Natural killer cell (primary cell): Measurements from ENCODE around the gene PLEKHA7. TPM values are rescaled to one million over a fixed set of nuclear protein-coding genes. Genes with fewer than 3 reads are reported as not detected.

Experiments used
- ATAC-seq, 3 donors: fragments of 150-1000 bp in 2 of 3; fragments of 200-7000 bp in 1 of 3; cut with Tn5 transposase; 1 replicate in 1 of 3; 2 replicates in 2 of 3; pipeline ENCODE4 v1.10.0; 2021; ENCODE audit warnings: mild to moderate bottlenecking in 2 of 3, moderate library complexity in 2 of 3
- DNase-seq, 2 donors: peaks; one replicate each; pipeline versions ENCODE4 v3.0.0 to v3.0.0-alpha.2; 2013 to 2021; ENCODE audit warnings: mixed read lengths in 1 of 2
- H3K27ac ChIP-seq: one replicate; pipeline ENCODE4 v1.5.1; 2013; ENCODE audit warnings: mild to moderate bottlenecking, low read length
- H3K27me3 ChIP-seq: one replicate; pipeline ENCODE4 v1.6.1; 2013; ENCODE audit warnings: low read length; ENCODE audit not compliant: control insufficient read depth, insufficient read depth
- H3K36me3 ChIP-seq: one replicate; pipeline ENCODE4 v1.6.1; 2013; ENCODE audit warnings: low read length; ENCODE audit not compliant: control insufficient read depth, insufficient read depth
- H3K4me1 ChIP-seq: one replicate; pipeline ENCODE4 v1.6.1; 2013; ENCODE audit warnings: low read length; ENCODE audit not compliant: control insufficient read depth, insufficient read depth
- H3K4me3 ChIP-seq: one replicate; pipeline ENCODE4 v1.5.1; 2013; ENCODE audit warnings: low read length
- H3K9me3 ChIP-seq: one replicate; pipeline ENCODE4 v1.6.1; 2013; ENCODE audit warnings: low read length; ENCODE audit not compliant: control insufficient read depth, insufficient read depth
- H3K27ac Mint-ChIP-seq, 2 donors: one replicate each; pipeline ENCODE4 v1.8.0; 2022; ENCODE audit warnings: mild to moderate bottlenecking in 2 of 2, mixed read lengths in 2 of 2, moderate library complexity in 1 of 2
- H3K27me3 Mint-ChIP-seq, 2 donors: one replicate each; pipeline ENCODE4 v1.8.0; 2022; ENCODE audit warnings: low read depth in 2 of 2, mixed read lengths in 2 of 2
- H3K36me3 Mint-ChIP-seq: one replicate; pipeline ENCODE4 v1.8.0; 2022; ENCODE audit warnings: mixed read lengths
- H3K4me1 Mint-ChIP-seq, 2 donors: one replicate each; pipeline ENCODE4 v1.8.0; 2022; ENCODE audit warnings: mixed read lengths in 2 of 2
- H3K4me3 Mint-ChIP-seq: one replicate; pipeline ENCODE4 v1.8.0; 2022; ENCODE audit warnings: mild to moderate bottlenecking, moderate library complexity, mixed read lengths
- H3K9me3 Mint-ChIP-seq, 2 donors: one replicate each; pipeline ENCODE4 v1.8.0; 2022; ENCODE audit warnings: mixed read lengths in 2 of 2
- CTCF ChIP-seq: fragments of 200-600 bp; IDR thresholded peaks from one replicate; pipeline ENCODE4 v1.8.0; 2022; ENCODE audit warnings: antibody characterized with exemption
- WGBS: methylation state at CpG from one replicate; pipeline ENCODE4 v1.1.7; 2013; ENCODE audit warnings: missing lambda C conversion rate; ENCODE audit not compliant: insufficient coverage; 5-methylcytosine and 5-hydroxymethylcytosine counted together
- intact Hi-C: fragments of 100-400 bp; cut with micrococcal nuclease; formaldehyde crosslinking; loops from one replicate; pipeline ENCODE4 v1.14.2; 2022
- total RNA-seq, 4 donors: library from RNA; stranded (reverse); fragments of 120-200 nt in 1 of 4; gene quantifications; one replicate each; pipeline versions ENCODE4 v1.2.3 to v1.2.4, GENCODE V29; 2013 to 2022

Gene PLEKHA7
- total RNA-seq, 3 donors from 2014 or later (not counting 1 experiment from before 2014, with no cell fraction given) = 1.00 to 2.5 (median 1.3) TPM

GRCh38 chr11:16981651-16982194, 32.5 kb downstream of the PLEKHA7 start:
- 97% methylated on average over 9 of the region's 9 CpGs for WGBS
- intact Hi-C loops = no loop called here
- Mint-ChIP-seq H3K36me3 (no peaks in the 10 kb centered on the region), H3K4me3 (no peak overlapping the region), H3K27ac (no peak overlapping the region), H3K9me3 (no peaks in the 10 kb centered on the region), H3K4me1 (peaks cover 12 to 17% of the 10 kb centered on the region in 2 donors), H3K27me3 (no peaks in the 10 kb centered on the region)
- no peaks in the 10 kb centered on the region for H3K36me3 ChIP-seq
- TF ChIP-seq CTCF = no peak
- no peak overlapping the region for H3K4me3 ChIP-seq
- no peak for DNase-seq
- ATAC-seq = no peak
- no peaks in the 10 kb centered on the region for H3K27me3 ChIP-seq
- H3K27ac ChIP-seq = no peak overlapping the region
- no peaks in the 10 kb centered on the region for H3K9me3 ChIP-seq
- H3K4me1 ChIP-seq = peaks cover 14% of the 10 kb centered on the region

DNA sequence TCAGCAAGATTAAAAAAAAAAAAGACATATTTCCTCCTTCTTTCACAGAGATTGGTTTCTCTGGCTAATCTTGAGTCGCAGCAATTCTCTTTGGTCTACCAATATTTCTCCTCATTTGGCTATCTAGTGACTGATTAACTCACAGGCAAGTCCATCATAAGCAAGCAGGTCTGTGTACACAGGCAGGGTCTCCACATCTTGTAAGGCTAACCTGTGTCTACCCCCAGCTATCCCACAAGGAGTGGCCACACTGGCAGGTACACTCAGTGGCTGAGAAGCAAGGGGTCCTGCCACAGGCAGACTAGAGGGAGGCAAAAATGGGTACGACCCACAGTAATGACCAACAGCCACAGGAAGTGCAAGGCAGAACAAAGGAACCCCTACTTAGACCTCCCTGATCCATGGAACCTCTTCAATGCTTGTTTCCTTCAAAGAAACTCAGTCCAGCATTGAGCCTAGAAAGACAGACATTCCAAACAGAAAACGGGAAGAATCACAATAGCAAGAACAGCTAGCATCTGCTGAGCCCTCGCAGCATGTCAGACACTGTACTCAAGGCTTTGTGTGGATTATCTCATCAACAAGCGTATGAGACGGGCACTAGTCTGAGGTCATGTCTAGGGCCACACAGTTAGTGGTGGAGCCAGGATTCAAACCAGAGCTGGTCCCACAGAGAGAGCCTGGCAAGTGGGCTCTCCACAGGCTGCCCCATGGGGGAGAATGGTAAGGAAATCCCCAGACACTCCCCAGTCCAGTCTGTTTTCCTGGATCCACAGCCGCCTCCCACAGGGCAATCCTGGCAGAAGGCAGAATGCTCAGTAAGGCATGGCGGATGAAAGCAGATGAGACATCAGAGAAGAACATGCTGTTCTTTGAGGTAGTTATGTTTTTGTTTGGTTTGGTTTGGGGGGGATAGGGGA, 34.3 kb downstream of the PLEKHA7 start:
- intact Hi-C loops = no loop called here
- no peak overlapping the region for H3K27ac Mint-ChIP-seq
- no peaks in the 10 kb centered on the region for H3K27me3 Mint-ChIP-seq
- DNase-seq = no peak
- WGBS = 94% methylated on average over 8 of the region's 8 CpGs
- H3K36me3 Mint-ChIP-seq = no peaks in the 10 kb centered on the region
- Histone ChIP-seq H3K9me3 (no peaks in the 10 kb centered on the region), H3K4me3 (no peak overlapping the region), H3K27ac (no peak overlapping the region), H3K4me1 (no peaks in the 10 kb centered on the region), H3K36me3 (no peaks in the 10 kb centered on the region), H3K27me3 (no peaks in the 10 kb centered on the region)
- no peak for TF ChIP-seq CTCF
- H3K4me1 Mint-ChIP-seq = no peaks in the 10 kb centered on the region
- ATAC-seq = no peak
- H3K4me3 Mint-ChIP-seq = no peak overlapping the region
- H3K9me3 Mint-ChIP-seq = no peaks in the 10 kb centered on the region

DNA sequence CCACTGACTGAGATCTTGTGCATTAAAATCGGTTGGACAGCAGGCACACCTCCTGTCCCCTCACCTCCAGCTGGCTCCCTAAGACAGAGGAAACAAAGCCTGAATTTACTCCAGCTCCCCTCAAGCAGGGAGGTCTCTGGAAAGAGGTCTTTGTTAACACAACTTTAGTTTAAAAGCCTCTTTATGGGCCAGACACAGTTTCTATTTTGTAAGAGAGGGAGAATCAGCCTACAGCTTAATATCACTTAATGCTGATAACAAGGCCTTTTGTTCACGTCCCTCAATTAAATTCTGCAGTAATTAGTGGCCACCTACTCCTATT, 36.3 kb downstream of the PLEKHA7 start:
- no peaks in the 10 kb centered on the region for H3K36me3 Mint-ChIP-seq
- no peak overlapping the region for H3K27ac ChIP-seq
- H3K4me1 Mint-ChIP-seq = no peaks in the 10 kb centered on the region
- DNase-seq (no peak), ATAC-seq (no peak)
- no peak for TF ChIP-seq CTCF
- no peaks in the 10 kb centered on the region for H3K9me3 ChIP-seq
- H3K36me3 ChIP-seq = no peaks in the 10 kb centered on the region
- no peaks in the 10 kb centered on the region for H3K27me3 ChIP-seq
- no peak overlapping the region for H3K27ac Mint-ChIP-seq
- intact Hi-C loops = no loop called here
- no peaks in the 10 kb centered on the region for H3K27me3 Mint-ChIP-seq
- H3K4me1 ChIP-seq = no peaks in the 10 kb centered on the region
- H3K9me3 Mint-ChIP-seq = no peaks in the 10 kb centered on the region
- WGBS = 92% methylated on average over 2 of the region's 2 CpGs
- no peak overlapping the region for H3K4me3 Mint-ChIP-seq
- no peak overlapping the region for H3K4me3 ChIP-seq
